B cell (primary cell): ENCODE measurements around the gene OSTF1.

Experiments used
- CTCF ChIP-seq: fragments of 200-600 bp; IDR thresholded peaks from one replicate; pipeline ENCODE4 v1.8.0; 2022; ENCODE audit warnings: antibody characterized with exemption, mild to moderate bottlenecking
- EZH2 ChIP-seq: IDR thresholded peaks from 2 replicates; pipeline ENCODE4 v1.6.1; 2012; ENCODE audit warnings: borderline replicate concordance, low read depth, mild to moderate bottlenecking, moderate library complexity, low read length; ENCODE audit not compliant: insufficient read depth, poor library complexity, severe bottlenecking

DNA sequence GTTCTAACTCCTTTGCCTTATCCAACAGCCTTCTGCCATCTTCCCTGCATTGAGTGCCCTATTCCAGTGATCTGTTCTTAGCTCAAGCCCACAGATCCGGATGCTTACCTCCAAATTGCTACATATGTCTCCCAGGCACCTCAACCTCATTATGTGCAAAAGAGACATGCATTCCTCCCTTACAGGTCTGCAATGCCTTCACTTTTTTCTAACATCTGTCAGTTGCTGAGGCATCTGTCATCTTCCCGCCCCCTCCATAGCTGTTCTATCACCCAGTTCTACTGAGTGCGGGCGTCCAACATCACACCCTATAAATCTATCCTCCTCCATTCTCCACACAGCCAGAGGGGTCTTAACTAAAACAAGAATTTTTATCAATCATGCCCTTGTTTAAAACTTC lies 20.4 kb upstream of the OSTF1 start:
- TF ChIP-seq CTCF (no peak), EZH2 (no peak)
